ENCODE data around the gene FAM89B.
A peak's percentile ranks its signal among the peaks of the same experiment; 100 is the strongest.

Gene FAM89B

GRCh38 chr11:65617990-65618751 is 45.8 kb downstream of the FAM89B start:
- H3K9ac ChIP-seq (ENCODE audit: low read length): no peak overlapping the region
- WGBS (ENCODE audit: extremely low coverage, insufficient coverage, insufficient read length): no CpG with 5 or more reads among the region's 33 CpGs

GRCh38 chr11:65618763-65619162 is 46.4 kb downstream of the FAM89B start:
- Histone ChIP-seq H2AK5ac (ENCODE audit: low read length) (no peak overlapping the region), H2BK12ac (ENCODE audit: low read length) (no peak overlapping the region), H3K9me3 (ENCODE audit: insufficient read depth, low read depth, low read length) (no peaks in the 10 kb centered on the region), H3K4me1 (ENCODE audit: control insufficient read depth in 1 of 2, insufficient read depth in 2 of 2, low read length in 2 of 2) (peaks cover 6 to 9% of the 10 kb centered on the region in 2 experiments), H3K36me3 (ENCODE audit: control insufficient read depth in 1 of 2, insufficient read depth in 2 of 2, low read length in 2 of 2) (peaks cover 63 to 64% of the 10 kb centered on the region in 2 experiments), H3K4me3 (ENCODE audit: low read depth, low read length) (no peak overlapping the region), H3K4ac (ENCODE audit: low read depth, low read length) (no peak overlapping the region), H2BK120ac (ENCODE audit: insufficient read depth, low read length, poor library complexity) (no peak overlapping the region), H3K27ac (ENCODE audit: low read depth, low read length) (no peak overlapping the region), H3K27me3 (ENCODE audit: insufficient read depth, low read length) (no peaks in the 10 kb centered on the region), H4K12ac (ENCODE audit: low read depth, low read length) (no peak overlapping the region), H3K4me2 (ENCODE audit: low read length) (no peak overlapping the region), H3K9ac (ENCODE audit: low read length) (no peak overlapping the region), H3K79me2 (ENCODE audit: control insufficient read depth, insufficient read depth, low read length, poor library complexity) (peaks cover 17% of the 10 kb centered on the region), H4K8ac (ENCODE audit: low read depth, low read length) (no peak overlapping the region), H2AFZ (ENCODE audit: insufficient read depth, low read length, poor library complexity) (no peak overlapping the region), H3K14ac (ENCODE audit: low read length) (no peak overlapping the region), H4K91ac (ENCODE audit: low read depth, low read length) (no peak overlapping the region), H3K18ac (ENCODE audit: low read length) (no peak overlapping the region), H2BK5ac (ENCODE audit: low read depth, low read length, poor library complexity) (no peak overlapping the region), H3K79me1 (ENCODE audit: low read length) (peaks cover 14% of the 10 kb centered on the region), H3K23ac (ENCODE audit: low read length) (no peak overlapping the region)
- WGBS (ENCODE audit: extremely low coverage, insufficient coverage, insufficient read length): no CpG with 5 or more reads among the region's 14 CpGs
- DNase-seq: no peak

More at GRCh38 chr11:65617990-65618751, 45.8 kb downstream of the FAM89B start:
- H3K27ac ChIP-seq (ENCODE audit: low read depth, low read length): no peak overlapping the region
- H3K4me3 ChIP-seq (ENCODE audit: low read depth, low read length): no peak overlapping the region
- no peaks in the 10 kb centered on the region for H3K9me3 ChIP-seq (ENCODE audit: insufficient read depth, low read depth, low read length)
- peaks cover 8 to 12% of the 10 kb centered on the region in 2 experiments for H3K4me1 ChIP-seq (ENCODE audit: control insufficient read depth in 1 of 2, insufficient read depth in 2 of 2, low read length in 2 of 2)
- no peak overlapping the region for H4K91ac ChIP-seq (ENCODE audit: low read depth, low read length)
- no peak overlapping the region for H2BK12ac ChIP-seq (ENCODE audit: low read length)
- no peak overlapping the region for H4K12ac ChIP-seq (ENCODE audit: low read depth, low read length)
- no peak for DNase-seq
- no peak overlapping the region for H3K4me2 ChIP-seq (ENCODE audit: low read length)
- H2AFZ ChIP-seq (ENCODE audit: insufficient read depth, low read length, poor library complexity): no peak overlapping the region
- no peak overlapping the region for H4K8ac ChIP-seq (ENCODE audit: low read depth, low read length)
- H2AK5ac ChIP-seq (ENCODE audit: low read length): no peak overlapping the region
- H3K23ac ChIP-seq (ENCODE audit: low read length): no peak overlapping the region
- H3K79me2 ChIP-seq (ENCODE audit: control insufficient read depth, insufficient read depth, low read length, poor library complexity): peaks cover 21% of the 10 kb centered on the region
- H3K27me3 ChIP-seq (ENCODE audit: insufficient read depth, low read length): no peaks in the 10 kb centered on the region
- no peak overlapping the region for H2BK120ac ChIP-seq (ENCODE audit: insufficient read depth, low read length, poor library complexity)
- H3K79me1 ChIP-seq (ENCODE audit: low read length): peaks cover 16% of the 10 kb centered on the region
- H3K14ac ChIP-seq (ENCODE audit: low read length): no peak overlapping the region
- H2BK5ac ChIP-seq (ENCODE audit: low read depth, low read length, poor library complexity): no peak overlapping the region
- H3K36me3 ChIP-seq (ENCODE audit: control insufficient read depth in 1 of 2, insufficient read depth in 2 of 2, low read length in 2 of 2): peaks cover 57 to 58% of the 10 kb centered on the region in 2 experiments
- H3K18ac ChIP-seq (ENCODE audit: low read length): peak overlapping the region; percentile 56
- H3K4ac ChIP-seq (ENCODE audit: low read depth, low read length): no peak overlapping the region

GRCh38 chr11:65619281-65619928 is 47.1 kb downstream of the FAM89B start:
- H2AK5ac ChIP-seq (ENCODE audit: low read length): no peak overlapping the region
- H3K18ac ChIP-seq (ENCODE audit: low read length): no peak overlapping the region
- peaks cover 70% of the 10 kb centered on the region in 2 experiments for H3K36me3 ChIP-seq (ENCODE audit: control insufficient read depth in 1 of 2, insufficient read depth in 2 of 2, low read length in 2 of 2)
- no peak overlapping the region for H4K12ac ChIP-seq (ENCODE audit: low read depth, low read length)
- H4K91ac ChIP-seq (ENCODE audit: low read depth, low read length): no peak overlapping the region
- no peak overlapping the region for H3K14ac ChIP-seq (ENCODE audit: low read length)
- H2BK5ac ChIP-seq (ENCODE audit: low read depth, low read length, poor library complexity): no peak overlapping the region
- no peaks in the 10 kb centered on the region for H3K9me3 ChIP-seq (ENCODE audit: insufficient read depth, low read depth, low read length)
- no peak for DNase-seq
- H3K23ac ChIP-seq (ENCODE audit: low read length): no peak overlapping the region
- H3K4me2 ChIP-seq (ENCODE audit: low read length): no peak overlapping the region
- no peak overlapping the region for H2BK12ac ChIP-seq (ENCODE audit: low read length)
- no CpG with 5 or more reads among the region's 29 CpGs for WGBS (ENCODE audit: extremely low coverage, insufficient coverage, insufficient read length)
- H3K27me3 ChIP-seq (ENCODE audit: insufficient read depth, low read length): no peaks in the 10 kb centered on the region
- peaks cover 9% of the 10 kb centered on the region for H3K79me1 ChIP-seq (ENCODE audit: low read length)
- peak overlapping the region; percentile 16 for H3K4me3 ChIP-seq (ENCODE audit: low read depth, low read length)
- H2BK120ac ChIP-seq (ENCODE audit: insufficient read depth, low read length, poor library complexity): no peak overlapping the region
- no peak overlapping the region for H4K8ac ChIP-seq (ENCODE audit: low read depth, low read length)
- no peak overlapping the region for H3K9ac ChIP-seq (ENCODE audit: low read length)
- H3K4me1 ChIP-seq (ENCODE audit: control insufficient read depth in 1 of 2, insufficient read depth in 2 of 2, low read length in 2 of 2): peaks cover 6 to 9% of the 10 kb centered on the region in 2 experiments
- H3K27ac ChIP-seq (ENCODE audit: low read depth, low read length): no peak overlapping the region
- H2AFZ ChIP-seq (ENCODE audit: insufficient read depth, low read length, poor library complexity): no peak overlapping the region
- H3K79me2 ChIP-seq (ENCODE audit: control insufficient read depth, insufficient read depth, low read length, poor library complexity): peaks cover 13% of the 10 kb centered on the region
- no peak overlapping the region for H3K4ac ChIP-seq (ENCODE audit: low read depth, low read length)

- H3K9ac ChIP-seq (ENCODE audit: low read length): no peak overlapping the region
- peaks cover 81 to 82% of the 10 kb centered on the region in 2 experiments for H3K36me3 ChIP-seq (ENCODE audit: control insufficient read depth in 1 of 2, insufficient read depth in 2 of 2, low read length in 2 of 2)
- no peak overlapping the region for H4K12ac ChIP-seq (ENCODE audit: low read depth, low read length)
- H3K14ac ChIP-seq (ENCODE audit: low read length): no peak overlapping the region
- H3K4ac ChIP-seq (ENCODE audit: low read depth, low read length): no peak overlapping the region
- no peak overlapping the region for H3K18ac ChIP-seq (ENCODE audit: low read length)
- H3K79me2 ChIP-seq (ENCODE audit: control insufficient read depth, insufficient read depth, low read length, poor library complexity): peaks cover 12% of the 10 kb centered on the region
- H3K27ac ChIP-seq (ENCODE audit: low read depth, low read length): no peak overlapping the region
- H4K91ac ChIP-seq (ENCODE audit: low read depth, low read length): no peak overlapping the region
- no peak overlapping the region for H3K4me2 ChIP-seq (ENCODE audit: low read length)
- no peaks in the 10 kb centered on the region for H3K9me3 ChIP-seq (ENCODE audit: insufficient read depth, low read depth, low read length)
- peaks cover 5% of the 10 kb centered on the region for H3K79me1 ChIP-seq (ENCODE audit: low read length)
- no peak overlapping the region for H3K23ac ChIP-seq (ENCODE audit: low read length)
- no peaks in the 10 kb centered on the region for H3K27me3 ChIP-seq (ENCODE audit: insufficient read depth, low read length)
- no peak overlapping the region for H2AK5ac ChIP-seq (ENCODE audit: low read length)
- H3K4me3 ChIP-seq (ENCODE audit: low read depth, low read length): no peak overlapping the region
- WGBS (ENCODE audit: extremely low coverage, insufficient coverage, insufficient read length): no CpG with 5 or more reads among the region's 19 CpGs
- no peak overlapping the region for H2AFZ ChIP-seq (ENCODE audit: insufficient read depth, low read length, poor library complexity)
- H3K4me1 ChIP-seq (ENCODE audit: control insufficient read depth in 1 of 2, insufficient read depth in 2 of 2, low read length in 2 of 2): peaks cover 6 to 9% of the 10 kb centered on the region in 2 experiments
- no peak overlapping the region for H2BK12ac ChIP-seq (ENCODE audit: low read length)
- no peak overlapping the region for H4K8ac ChIP-seq (ENCODE audit: low read depth, low read length)
- no peak for DNase-seq
- H2BK120ac ChIP-seq (ENCODE audit: insufficient read depth, low read length, poor library complexity): no peak overlapping the region
- no peak overlapping the region for H2BK5ac ChIP-seq (ENCODE audit: low read depth, low read length, poor library complexity)
Observed at GRCh38 chr11:65620666-65621065, 48.3 kb downstream of the FAM89B start.

All from trophoblast cell (in vitro differentiated cells and primary cell).